ENCODE measurements around the gene CSAD. TPM values are rescaled to one million over a fixed set of nuclear protein-coding genes. Genes with fewer than 3 reads are reported as not detected.
"Not testable (repeated sequence)": the region's sequence is repeated elsewhere in the genome, so short reads cannot be mapped to it uniquely, and the experiment has no call there.

Gene CSAD
- total RNA-seq, 1 experiment from 2014 or later, result 2.6 TPM

DNA sequence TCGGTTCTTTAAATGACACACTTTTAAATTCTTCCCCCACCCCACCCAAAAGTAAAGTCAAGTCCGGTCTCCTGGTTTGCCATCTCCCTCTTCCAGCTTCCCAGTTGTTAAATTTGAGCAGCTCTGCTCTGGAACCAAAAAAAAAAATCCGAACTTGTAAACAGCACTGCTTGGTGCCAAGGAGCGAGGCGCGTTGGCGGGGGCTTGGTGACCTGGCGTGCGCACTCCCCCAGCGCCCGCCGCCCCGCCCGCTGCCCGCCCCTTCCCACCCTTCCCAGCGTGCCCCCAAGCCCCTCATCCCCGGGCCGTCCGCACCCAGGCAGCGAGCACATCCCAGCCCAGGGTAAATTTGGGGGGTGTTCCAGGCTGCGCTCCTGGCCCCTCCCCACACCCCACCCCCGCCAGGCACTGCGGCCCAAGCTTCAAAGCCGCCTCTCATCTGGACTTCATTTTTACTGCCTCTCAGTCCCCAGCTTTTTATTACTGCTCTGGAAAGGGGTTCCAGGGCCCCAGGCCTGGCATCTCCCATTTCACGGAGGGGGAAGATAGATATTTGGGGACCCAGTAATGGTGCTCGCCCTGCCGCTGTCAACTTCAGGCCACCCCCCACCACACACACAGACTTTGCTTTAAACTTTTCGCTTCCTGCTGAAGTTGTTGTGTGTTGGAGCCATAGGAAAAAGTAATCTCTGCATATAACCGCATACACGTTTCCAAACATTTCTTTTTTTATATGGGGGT lies 38.0 kb upstream of the CSAD start:
- DNase-seq (ENCODE audit: low read depth), result no peak

DNA sequence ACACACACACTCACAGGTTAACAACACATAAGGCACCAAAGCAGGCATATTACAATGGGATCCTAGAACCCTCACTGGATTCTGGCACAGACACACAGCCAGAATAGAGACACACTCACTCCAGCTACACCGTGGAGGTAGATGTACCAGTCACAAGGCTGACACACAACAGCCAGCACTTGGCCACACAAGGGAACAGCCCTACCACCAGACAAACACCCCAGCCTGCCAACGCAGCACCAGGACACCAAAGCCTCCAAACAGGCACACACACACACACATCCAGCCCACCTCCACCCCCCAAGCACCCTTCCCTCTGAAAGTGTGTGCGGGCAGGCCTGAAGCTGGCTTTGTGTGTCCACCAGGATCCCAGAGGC lies 37.2 kb upstream of the CSAD start:
- no peak for DNase-seq (ENCODE audit: low read depth)

DNA sequence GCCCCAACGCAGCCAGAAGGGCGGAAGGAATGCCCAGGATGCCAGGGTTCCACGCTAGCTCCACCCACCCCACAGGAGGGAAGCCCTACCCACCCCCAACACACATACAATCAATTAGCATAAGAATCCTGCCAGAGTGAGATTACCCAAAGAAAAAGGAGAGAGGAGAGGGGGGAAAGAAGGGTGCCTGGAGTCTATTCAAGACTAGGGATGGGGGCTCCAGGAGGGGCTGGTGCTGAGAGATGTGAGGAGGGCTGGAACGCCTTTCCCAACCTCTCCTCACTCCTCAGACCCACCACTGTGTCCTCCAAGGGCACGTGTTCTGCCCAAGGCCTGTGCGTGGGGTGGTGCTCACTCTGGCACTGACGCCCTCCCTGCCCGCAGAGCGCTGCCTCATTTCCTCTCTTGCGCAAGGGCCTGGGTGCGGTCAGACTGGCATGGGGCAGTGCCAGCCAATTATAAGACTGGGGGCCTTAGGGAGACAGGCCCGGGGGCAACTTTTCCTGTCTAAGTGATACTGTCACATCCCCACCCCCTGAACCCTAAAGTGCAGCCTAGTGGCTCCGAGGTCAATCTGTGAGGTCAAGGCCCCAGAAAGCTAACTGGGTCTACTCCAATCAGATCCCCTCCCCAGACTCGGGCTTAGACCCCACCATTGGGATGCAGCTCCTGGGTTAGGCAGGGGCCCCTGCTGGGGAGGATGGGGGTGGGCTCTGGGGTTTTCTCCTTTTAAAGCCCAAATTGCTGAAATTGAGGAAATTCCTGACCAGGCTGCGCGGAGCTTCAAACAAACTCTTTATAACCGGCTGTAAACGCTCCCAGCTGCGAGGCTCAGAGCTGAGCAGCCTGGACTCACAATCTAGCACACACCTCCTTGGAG lies 36.6 kb upstream of the CSAD start:
- DNase-seq (ENCODE audit: low read depth), result peak; percentile 56

DNA sequence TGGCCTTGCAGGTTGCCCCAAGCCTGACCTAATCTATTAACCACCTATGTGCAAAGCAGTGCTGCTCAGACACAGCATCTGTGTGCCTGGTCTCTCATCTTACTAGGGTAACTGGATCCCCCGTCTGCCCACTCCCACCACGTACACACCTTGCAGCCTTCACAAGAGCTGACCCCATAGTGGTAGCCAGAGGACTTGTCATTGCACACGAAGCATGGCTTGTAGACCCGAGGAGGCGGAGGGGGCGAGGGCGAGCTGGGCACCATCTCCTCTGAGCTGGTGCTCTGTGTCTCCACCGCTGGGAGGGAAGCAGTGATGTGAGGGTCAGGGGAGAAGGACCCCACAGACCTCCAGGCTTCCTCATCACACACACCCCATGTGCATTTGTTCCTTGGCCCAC lies 34.8 kb upstream of the CSAD start:
- no peak for DNase-seq (ENCODE audit: low read depth)

DNA sequence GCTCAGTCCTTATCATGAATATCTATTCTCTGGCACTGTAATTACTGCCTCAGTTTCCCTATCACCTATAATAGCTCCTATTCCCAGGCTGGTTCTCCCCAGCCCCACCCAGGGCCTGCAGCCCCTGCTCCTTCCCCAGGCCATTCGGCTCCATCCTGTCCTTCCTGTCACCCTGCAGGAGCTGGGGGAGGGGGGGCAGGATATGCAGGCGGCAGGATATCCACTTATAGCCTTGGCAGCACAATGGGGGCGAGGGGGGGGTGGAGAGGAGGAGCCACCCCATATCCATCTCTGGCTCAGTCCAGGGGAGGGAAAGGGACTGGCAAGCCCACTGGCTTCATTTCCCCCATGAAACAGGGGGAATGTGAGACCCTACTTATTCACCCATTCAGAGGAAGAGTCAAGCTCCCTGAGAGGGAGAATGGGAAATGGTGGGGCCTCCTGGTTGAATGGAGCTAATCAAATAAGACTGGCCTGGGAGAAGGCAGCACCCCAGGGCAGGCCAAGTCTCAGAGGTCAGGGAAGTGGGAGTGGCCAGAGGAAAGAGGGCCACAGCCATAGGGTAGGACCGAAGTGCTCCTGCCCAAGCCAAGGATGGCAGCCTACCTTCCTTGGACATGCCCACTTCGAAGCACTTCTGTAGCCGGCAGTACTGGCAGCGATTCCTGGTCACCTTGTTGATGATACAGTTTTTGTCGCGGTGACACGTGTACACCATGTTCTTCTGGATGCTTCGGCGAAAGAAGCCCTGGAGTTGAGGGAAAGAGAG lies 34.1 kb upstream of the CSAD start:
- DNase-seq (ENCODE audit: low read depth), result no peak

DNA sequence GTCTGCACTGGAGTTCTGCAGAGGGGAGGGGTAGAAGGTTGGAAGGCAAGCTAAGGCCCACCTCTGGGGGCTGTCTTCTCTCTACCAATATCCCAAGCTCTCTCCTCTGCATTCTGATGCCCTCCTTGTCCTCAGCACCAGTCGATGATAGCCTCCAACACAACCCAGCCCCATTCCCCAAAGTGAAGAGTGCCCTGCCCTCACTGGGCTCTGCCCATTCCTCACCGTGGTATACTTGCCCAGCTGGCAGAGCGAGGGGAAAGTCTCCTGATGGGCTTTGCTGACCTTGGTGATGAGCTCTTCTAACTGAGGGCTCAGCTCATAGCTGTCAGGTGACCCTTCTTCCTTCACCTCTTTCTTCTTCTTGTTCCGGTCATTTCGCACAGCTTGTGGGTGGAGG lies 33.5 kb upstream of the CSAD start:
- no peak for DNase-seq (ENCODE audit: low read depth)

DNA sequence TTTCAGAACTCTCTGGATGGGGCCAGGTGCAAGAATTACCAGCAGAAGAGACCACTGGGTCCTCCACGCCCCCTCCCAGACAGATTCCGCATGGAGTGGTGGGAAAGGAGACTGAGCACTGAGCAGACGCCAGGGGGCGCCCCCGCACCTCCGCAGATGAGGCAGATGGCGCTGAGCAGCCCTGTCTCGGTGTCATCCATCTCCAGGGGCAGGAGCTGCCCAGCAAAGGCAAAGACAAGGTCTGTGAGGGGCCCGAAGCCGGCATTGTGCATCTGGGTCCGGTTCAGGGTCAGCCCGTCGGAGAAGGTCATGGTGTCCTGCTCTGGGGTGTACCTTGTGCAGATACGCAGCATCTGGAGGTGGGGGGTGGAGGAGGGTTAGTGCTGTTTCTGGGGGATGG lies 32.6 kb upstream of the CSAD start:
- peak; percentile 58 for DNase-seq (ENCODE audit: low read depth)

DNA sequence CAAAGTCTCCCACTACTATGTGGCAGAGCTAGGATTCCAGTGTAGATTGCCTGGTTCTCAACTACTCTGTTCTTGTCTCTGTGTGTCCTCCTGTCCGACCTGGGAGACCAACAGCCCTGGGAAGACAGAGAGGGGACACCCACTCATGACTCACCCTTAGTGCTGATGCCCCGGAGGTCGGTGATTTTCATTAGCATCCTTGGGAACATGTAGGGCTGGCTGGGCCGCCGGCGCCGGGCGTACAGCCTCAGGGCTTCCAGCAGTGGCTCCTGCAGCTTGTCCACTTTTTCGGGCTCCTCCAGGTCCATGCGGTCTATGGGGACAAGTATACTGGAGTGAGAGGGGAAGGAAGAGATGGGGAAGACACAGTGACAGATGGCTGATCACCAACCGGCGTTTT lies 32.2 kb upstream of the CSAD start:
- no peak for DNase-seq (ENCODE audit: low read depth)

DNA sequence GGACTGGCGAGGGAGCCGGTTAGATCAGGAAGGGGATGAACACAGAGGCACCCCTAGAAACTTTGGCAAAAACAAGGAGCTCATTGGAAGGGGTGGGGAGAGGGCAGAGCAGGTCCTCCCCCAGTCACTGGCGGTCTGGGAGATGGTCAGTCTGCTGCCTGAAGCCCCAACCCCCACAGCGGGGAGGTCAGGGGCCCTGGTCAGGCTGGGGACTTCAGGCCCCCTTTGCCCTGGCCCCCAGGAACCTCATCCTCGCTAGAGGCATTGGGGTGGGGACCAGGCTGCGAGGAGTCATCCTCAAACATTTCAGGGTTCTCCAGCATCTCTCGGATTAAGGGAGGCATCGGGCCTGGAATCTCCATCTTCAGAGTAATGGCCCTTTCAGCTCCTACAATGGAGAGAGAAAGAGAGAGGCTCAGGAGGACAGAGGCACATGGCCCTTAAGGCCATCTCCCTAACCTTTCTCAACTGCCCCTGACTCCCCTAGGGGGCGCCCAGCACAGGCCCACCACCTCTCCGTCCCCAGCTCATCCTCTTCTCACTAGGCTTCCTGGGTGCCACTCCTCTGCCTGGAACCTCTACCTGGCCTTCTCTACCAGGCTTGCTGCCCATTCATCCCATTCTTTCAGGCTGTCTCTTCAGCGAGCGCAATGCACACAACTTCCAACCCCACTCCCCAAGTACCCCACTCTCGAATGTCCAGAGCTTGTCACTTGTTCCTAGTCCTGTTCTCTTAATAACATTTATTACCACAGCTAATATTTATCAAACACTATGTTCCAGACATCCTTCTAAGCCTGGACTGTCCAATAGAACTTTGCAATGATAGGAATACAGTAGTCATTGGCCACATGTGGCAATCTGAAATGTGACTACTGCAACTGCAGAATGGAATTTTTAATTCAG lies 31.0 kb upstream of the CSAD start:
- DNase-seq (ENCODE audit: low read depth), result no peak

DNA sequence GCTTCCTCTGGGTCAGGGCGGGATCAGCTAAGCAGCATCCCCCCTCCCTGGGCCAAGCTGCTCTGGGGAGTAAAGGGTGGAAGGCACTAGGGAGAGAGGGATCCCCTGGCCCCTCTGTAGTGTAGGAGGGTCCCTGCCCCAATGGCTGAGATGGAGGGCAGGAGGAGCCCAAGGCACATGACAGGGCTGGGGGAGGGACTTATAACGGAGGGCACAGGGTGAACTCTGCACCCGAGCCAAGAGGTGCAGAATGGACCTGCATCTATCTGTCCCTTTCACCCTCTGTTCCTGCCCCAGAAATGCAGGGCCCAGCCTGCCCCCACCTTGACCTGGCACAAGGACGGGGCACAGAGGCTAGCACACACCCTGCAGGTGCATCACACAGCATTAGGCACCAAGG lies 30.1 kb upstream of the CSAD start:
- DNase-seq (ENCODE audit: low read depth), result no peak

DNA sequence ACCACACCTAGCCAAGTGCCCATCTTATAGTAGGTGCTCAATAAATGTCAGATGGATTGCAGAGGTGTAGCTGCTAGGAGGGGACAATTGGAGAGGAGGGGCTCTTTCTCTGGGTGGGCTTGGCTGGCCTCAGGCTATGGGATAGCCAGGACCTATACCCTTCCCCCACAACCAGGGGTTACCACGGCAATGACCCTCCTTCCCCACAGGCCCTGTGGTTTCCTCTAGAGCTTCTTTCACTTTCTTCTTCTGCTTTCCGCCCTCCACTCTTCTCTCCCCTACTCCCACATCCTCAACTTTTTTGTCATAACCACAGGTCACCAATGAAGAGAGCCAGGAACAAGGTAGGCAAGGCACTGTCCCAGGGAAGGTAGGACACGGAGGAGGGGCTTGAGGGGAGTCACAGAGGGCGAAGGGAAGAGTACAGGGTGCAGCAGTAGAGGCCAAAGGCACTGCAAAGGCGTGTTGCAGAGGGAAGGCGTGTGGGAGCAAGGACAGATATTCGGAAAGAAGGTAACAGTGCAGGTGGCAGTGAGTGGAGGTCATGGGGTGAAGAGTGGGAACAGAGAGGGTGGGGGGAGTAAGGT lies 28.2 kb upstream of the CSAD start:
- DNase-seq (ENCODE audit: low read depth), result no peak

DNA sequence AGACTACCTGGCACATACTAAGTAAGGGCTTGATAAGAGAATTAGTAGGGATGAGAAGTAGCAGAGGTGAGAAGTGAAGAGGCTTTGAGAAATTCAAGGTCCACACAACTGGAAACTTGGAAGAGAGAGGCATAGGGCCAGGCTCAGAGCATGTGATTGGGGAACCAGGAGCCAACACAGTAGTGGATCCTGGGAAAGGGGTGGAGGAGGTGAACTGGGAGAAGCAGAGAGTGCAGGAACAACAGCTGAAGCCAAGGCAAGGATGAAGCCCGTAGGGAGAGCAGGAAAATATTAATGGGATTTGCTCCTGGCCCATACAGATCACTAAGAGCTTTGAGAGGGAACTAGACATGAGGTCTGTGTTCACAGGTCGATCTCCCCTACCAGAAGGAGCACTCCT lies 27.7 kb upstream of the CSAD start:
- DNase-seq (ENCODE audit: low read depth), result no peak

DNA sequence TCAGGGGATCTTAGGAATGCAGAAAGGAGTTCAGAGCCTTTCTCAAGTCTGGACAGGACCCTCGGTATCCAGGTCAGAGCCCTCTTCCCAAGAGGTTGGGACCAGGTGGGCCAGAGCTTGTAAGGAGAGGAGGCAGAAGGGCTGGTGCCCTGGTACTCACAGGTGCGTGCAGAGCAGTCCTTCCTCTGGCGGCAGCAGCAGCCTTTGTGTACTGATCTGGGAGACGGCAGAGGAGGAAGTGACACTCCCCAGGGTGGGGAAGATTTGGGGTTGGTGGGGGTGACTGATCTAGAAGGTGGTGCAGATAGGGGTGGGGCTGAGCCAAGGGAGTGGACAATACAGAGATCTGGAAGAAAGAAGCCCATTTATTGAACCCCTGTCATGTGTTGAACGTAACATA lies 26.3 kb upstream of the CSAD start, which contains the start of gene ITGB7:
Gene ITGB7, minus strand, starts transcription at position 210 of the 400 bp plus-strand sequence. CDS start 6,808 bp downstream, outside the sequence.
- no peak for DNase-seq (ENCODE audit: low read depth)

DNA sequence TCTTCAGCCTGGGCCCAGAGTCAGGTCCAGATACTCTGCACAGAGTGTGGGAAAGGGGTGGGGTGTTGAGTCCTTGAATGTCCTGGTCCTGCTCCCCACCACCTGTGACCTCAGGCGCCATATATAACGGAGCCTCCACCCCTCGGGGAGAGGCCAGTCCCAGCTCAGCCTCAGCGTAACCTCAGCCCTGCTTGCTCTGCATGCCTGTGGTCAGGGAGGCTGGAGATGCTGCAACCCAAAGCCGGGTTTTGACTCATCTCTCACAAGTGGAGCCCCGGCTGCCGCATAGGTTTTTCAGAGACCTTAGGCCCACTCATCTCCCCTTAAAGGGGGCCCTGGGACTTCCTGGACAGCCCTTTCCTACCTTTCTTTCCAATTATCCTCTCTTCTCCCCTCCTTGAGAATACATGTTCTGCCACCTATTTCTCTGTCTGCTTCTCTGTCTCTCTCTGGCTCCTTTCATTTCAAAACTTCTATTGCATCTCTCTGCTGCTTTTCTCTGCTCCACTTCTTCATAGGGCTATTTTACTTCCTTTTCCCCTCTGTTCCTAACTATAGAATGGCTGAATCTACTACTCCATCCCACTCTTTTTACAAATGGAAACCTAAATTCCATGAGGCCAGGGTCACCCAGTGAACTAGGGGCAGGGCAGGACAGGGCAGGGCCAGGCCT lies 25.2 kb upstream of the CSAD start:
- DNase-seq (ENCODE audit: low read depth), result peak; percentile 81

DNA sequence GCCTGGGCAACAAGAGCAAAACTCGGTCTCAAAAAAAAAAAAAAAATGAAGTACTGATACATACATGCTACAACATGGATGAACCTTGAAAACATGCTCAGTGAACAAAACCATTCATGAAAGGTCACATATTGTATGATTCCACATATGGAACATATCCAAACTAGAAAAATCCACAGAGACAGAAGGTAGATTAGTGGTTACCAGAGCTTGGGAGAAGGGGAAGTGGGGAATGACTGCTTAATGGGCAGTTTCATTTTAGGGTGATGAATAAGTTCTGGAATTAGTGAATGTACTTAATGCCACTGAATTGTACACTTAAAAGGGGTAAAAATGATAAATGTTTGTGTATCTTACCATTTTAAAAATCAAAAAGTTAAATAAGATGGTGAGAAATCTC lies 23.6 kb upstream of the CSAD start:
- DNase-seq (ENCODE audit: low read depth), result no peak

DNA sequence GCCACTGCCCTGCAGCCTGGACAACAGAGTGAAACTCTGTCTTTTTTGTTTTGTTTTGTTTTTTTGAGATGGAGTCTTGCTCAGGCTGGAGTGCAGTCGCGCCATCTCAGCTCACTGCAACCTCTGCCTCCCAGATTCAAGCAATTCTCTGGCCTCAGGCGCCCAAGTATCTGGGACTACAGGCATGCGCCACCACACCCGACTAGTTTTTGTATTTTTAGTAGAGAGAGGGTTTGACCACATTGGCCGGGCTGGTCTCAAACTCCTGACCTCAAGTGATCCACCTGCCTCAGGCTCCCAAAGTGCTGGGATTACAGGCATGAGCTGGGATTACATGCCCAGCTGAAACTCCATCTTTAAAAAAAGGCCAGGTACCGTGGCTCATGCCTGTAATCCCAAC lies 21.6 kb upstream of the CSAD start:
- DNase-seq (ENCODE audit: low read depth), result not testable (repeated sequence)

DNA sequence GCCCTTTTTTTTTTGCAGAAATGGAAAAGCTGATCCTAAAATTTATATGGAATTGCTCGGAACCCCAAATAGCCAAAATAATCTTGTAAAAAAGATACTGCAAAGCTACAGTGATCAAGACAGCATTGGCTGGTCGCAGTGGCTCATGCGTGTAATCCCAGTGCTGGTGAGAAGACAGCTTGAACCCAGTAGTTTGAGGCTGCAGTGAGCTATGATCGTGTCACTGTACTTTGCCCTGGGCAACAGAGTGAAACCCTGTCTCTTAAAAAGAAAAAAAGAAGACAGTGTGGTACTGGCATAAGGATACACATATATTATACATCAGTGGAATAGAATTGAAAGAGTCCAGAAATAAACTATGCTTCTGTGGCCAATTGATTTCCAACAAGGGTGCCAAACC lies 20.9 kb upstream of the CSAD start:
- no peak for DNase-seq (ENCODE audit: low read depth)

DNA sequence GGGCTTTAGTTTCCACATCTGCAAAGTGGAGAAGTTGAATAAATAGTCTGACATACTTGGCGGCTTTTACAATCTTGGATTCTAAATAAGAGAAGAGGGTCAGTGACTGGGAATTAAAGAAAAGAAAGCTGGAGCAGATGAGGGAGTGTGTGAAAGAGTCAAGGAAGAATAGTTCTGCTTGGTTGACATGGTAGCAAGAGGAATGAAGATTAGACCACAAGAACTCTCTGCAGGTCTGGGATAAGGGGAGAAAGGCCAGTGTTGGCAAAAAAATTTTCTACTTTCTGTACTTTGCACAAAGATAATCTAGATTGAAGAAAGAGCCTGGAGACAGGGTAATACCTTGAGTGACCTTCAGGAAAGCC lies 20.4 kb upstream of the CSAD start:
- DNase-seq (ENCODE audit: low read depth), result no peak

DNA sequence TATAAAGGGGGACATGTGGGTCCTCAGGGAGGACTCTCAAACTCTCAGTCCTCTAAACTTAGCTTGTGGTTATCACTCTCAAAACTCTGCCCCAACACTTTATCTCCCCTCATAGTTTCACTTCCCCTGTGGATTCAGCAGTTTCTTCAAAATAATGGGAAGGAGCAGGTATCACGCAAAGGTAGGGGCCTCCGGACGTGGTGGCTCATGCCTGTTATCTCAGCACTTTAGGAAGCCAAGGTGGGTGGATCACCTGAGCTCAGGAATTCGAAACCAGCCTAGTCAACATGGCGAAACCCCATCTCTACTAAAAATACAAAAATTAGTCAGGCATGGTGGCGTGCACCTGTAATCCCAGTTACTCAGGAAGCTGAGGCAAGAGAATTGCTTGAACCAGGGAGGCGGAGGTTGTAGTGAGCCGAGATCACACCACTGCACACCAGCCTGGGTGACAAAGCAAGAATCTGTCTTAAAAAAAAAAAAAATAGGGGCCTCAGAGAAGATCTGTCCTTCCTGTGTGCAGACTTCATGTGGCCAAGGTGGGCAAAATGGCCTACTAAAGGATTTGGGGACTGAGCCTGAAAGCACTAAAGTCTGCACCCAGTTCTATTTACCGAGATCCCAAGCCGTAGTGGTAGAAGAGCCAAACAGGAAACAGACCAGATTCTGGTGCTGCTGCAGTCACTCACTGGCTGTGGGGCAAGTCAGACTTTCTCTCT lies 19.9 kb upstream of the CSAD start:
- DNase-seq (ENCODE audit: low read depth), result no peak

DNA sequence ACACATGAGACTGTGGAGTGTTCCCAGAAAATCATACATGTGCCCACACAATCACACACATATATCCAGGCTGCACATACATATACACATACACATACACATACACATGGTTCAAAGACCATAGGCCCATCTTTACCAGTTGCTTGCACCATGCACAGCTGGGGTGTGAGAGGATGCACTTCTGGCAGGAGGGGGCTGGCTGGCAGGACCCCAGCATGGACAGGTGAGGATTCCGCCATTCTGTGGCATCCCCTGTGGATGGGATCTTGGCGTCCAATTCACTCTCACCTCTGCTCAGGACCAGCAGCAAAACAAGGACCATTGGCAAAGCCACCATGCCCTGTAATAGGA lies 19.4 kb upstream of the CSAD start:
- no peak for DNase-seq (ENCODE audit: low read depth)

Measured in M059J (cell line).